ENCODE data around the gene TNFSF8.

GRCh38 chr9:114928136-114928535 lies 2.3 kb downstream of the TNFSF8 start:
- TF ChIP-seq CREB1 (IDR thresholded peaks at IDR 0.05; ENCODE audit: low read depth): no peak
- no peak for TF ChIP-seq FOXM1 (IDR thresholded peaks at IDR 0.05; ENCODE audit: borderline replicate concordance, low read depth)
- TF ChIP-seq EGR1 (IDR thresholded peaks at IDR 0.05): no peak
- TF ChIP-seq RAD21 (IDR thresholded peaks at IDR 0.05; ENCODE audit: low read depth): no peak
- TF ChIP-seq CEBPB (IDR thresholded peaks at IDR 0.05): no peak
- no peak for TF ChIP-seq TAF1 (IDR thresholded peaks at IDR 0.05; ENCODE audit: low read depth)
- TF ChIP-seq TCF12 (IDR thresholded peaks at IDR 0.05; ENCODE audit: low read depth): no peak
- no peak for TF ChIP-seq EP300 (IDR thresholded peaks at IDR 0.05; ENCODE audit: borderline replicate concordance)
- no peak for TF ChIP-seq ZBTB7A (IDR thresholded peaks at IDR 0.05; ENCODE audit: low read depth)
- no peak for TF ChIP-seq MAX (IDR thresholded peaks at IDR 0.05)
- no peak for TF ChIP-seq REST (IDR thresholded peaks at IDR 0.05; ENCODE audit: low read depth)
- TF ChIP-seq NFIC (IDR thresholded peaks at IDR 0.05): no peak
- TF ChIP-seq USF1 (IDR thresholded peaks at IDR 0.05): no peak
- no peak for TF ChIP-seq TEAD4 (IDR thresholded peaks at IDR 0.05)

Data from Ishikawa (cell line).